ENCODE results near the gene KIF1B. TPM values are rescaled to one million over a fixed set of nuclear protein-coding genes. Genes with fewer than 3 reads are reported as not detected.
A peak's percentile ranks its signal among the peaks of the same experiment; 100 is the strongest.

The KIF1B gene
- total RNA-seq, 2 experiments from 2014 or later = 12.3 to 13.5 TPM

- H3K27me3 Mint-ChIP-seq = no peaks in the 10 kb centered on the region
- POLR2A ChIA-PET = no interaction called here
These were observed 127.7 kb downstream of the KIF1B start for GRCh38 chr1:10338047-10338446.

DNA sequence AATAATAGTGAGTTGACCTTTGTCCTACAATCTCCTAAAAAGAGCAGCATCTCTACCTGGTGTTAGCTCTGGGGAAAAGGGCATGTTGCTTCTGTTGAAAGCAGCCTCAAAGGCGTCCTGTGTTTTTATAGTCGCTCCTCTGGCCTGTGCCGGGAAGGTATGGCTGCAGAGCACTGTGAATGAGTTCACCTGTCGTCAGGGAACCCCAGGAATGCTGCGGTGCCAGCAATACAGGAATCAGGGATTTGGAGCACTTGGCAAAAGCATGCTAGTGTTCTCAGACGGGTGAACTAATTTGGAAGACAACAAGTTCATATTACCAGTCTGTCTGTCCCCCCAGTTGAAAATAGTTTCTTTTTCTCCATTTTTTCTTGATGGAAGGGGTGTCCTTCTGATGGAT is 128.2 kb downstream of the KIF1B start:
- intact Hi-C loops (cut with DNase I, micrococcal nuclease) = loop anchor here (1.0 to 5.0 kb wide), 5 partner anchors 90 to 461 kb away; partner anchors contain the start of gene KIF1B (in 2 of the 2)
- DNase-seq = no peak
- Mint-ChIP-seq H3K9me3 (ENCODE audit: low read depth) (no peaks in the 10 kb centered on the region), H3K4me1 (no peaks in the 10 kb centered on the region), H3K27ac (no peak overlapping the region), H3K27me3 (no peaks in the 10 kb centered on the region), H3K4me3 (no peak overlapping the region), H3K36me3 (ENCODE audit: low read depth) (peaks cover 20% of the 10 kb centered on the region)
- POLR2A ChIA-PET = no interaction called here
- CTCF ChIA-PET = interaction anchor here (1.3 to 1.6 kb wide), 4 partner anchors 17 to 129 kb away, joined by 3 to 7 read pairs (median 4); partner anchors contain the start of gene KIF1B
- no peak for ATAC-seq

More at GRCh38 chr1:10338047-10338446, 127.7 kb downstream of the KIF1B start:
- CTCF ChIA-PET = interaction anchor here (1.3 to 1.6 kb wide), 2 partner anchors 122 to 128 kb away, joined by 3 to 7 read pairs; partner anchors contain the start of gene KIF1B
- Mint-ChIP-seq H3K4me3 (no peak overlapping the region), H3K27ac (no peak overlapping the region), H3K9me3 (ENCODE audit: low read depth) (no peaks in the 10 kb centered on the region), H3K36me3 (ENCODE audit: low read depth) (peaks cover 18% of the 10 kb centered on the region), H3K4me1 (no peaks in the 10 kb centered on the region)
- DNase-seq (peak; percentile 69), ATAC-seq (peak; percentile 86)
- intact Hi-C loops (cut with DNase I, micrococcal nuclease) = loop anchor here (1.0 to 5.0 kb wide), 5 partner anchors 91 to 461 kb away; partner anchors contain the start of gene KIF1B (in 2 of the 2)

GRCh38 chr1:10339036-10339567 is 128.7 kb downstream of the KIF1B start:
- H3K4me1 Mint-ChIP-seq = no peaks in the 10 kb centered on the region
- no peak for DNase-seq
- H3K36me3 Mint-ChIP-seq (ENCODE audit: low read depth) = peaks cover 21% of the 10 kb centered on the region
- H3K4me3 Mint-ChIP-seq = no peak overlapping the region
- ChIA-PET CTCF (interaction anchor here (0.7 to 1.6 kb wide), 5 partner anchors 17 to 893 kb away, joined by 3 to 7 read pairs (median 3); partner anchors contain the start of gene KIF1B), POLR2A (interaction anchor here (0.6 kb wide), 1 partner anchor 14 kb away, joined by 4 read pairs; no protein-coding TSS in a partner anchor)
- no peaks in the 10 kb centered on the region for H3K9me3 Mint-ChIP-seq (ENCODE audit: low read depth)
- no peak for ATAC-seq
- H3K27ac Mint-ChIP-seq = no peak overlapping the region
- intact Hi-C loops (cut with DNase I, micrococcal nuclease) = loop anchor here (2.0 to 5.0 kb wide), 4 partner anchors 90 to 462 kb away; partner anchors contain the start of gene KIF1B (in 1 of the 2)
- H3K27me3 Mint-ChIP-seq = no peaks in the 10 kb centered on the region

DNA sequence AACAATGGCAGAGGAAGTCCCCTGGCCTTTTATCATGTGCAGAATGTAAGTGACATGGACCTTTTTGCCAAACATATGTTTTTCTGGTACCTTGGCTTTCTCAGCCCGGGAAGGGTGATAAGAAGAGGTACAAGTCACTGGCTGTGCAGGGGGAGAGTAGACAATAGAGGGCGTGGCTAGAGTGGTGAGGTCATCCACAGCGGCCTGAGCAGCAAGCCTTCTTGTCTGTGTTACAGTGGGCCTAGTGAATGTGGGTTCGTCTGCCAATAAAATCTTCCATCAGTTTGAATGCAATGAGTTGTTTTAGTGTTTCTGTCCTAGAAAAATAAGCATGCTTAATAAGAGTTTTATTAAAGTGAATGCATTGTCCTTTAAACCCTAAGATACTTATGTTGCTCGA is 129.4 kb downstream of the KIF1B start:
- ATAC-seq (no peak), DNase-seq (no peak)
- H3K4me1 Mint-ChIP-seq = no peaks in the 10 kb centered on the region
- no peak overlapping the region for H3K27ac Mint-ChIP-seq
- ChIA-PET CTCF (interaction anchor here (0.7 to 1.6 kb wide), 6 partner anchors 10 to 892 kb away, joined by 3 to 7 read pairs (median 4); partner anchors contain the start of gene KIF1B), POLR2A (interaction anchor here (0.6 kb wide), 1 partner anchor 13 kb away, joined by 4 read pairs; no protein-coding TSS in a partner anchor)
- no peaks in the 10 kb centered on the region for H3K9me3 Mint-ChIP-seq (ENCODE audit: low read depth)
- no peak overlapping the region for H3K4me3 Mint-ChIP-seq
- intact Hi-C loops (cut with DNase I, micrococcal nuclease) = loop anchor here (2.0 to 5.0 kb wide), 4 partner anchors 89 to 463 kb away; partner anchors contain the start of gene KIF1B (in 1 of the 2)
- no peaks in the 10 kb centered on the region for H3K27me3 Mint-ChIP-seq
- H3K36me3 Mint-ChIP-seq (ENCODE audit: low read depth) = peaks cover 21% of the 10 kb centered on the region

- H3K4me1 Mint-ChIP-seq = no peaks in the 10 kb centered on the region
These were observed 130.7 kb downstream of the KIF1B start for GRCh38 chr1:10340930-10341590.

GRCh38 chr1:10347109-10347508 is 136.7 kb downstream of the KIF1B start:
- ChIA-PET CTCF (no interaction called here), POLR2A (no interaction called here)
- Mint-ChIP-seq H3K4me1 (peaks cover 6% of the 10 kb centered on the region), H3K4me3 (no peak overlapping the region), H3K27me3 (no peaks in the 10 kb centered on the region), H3K27ac (no peak overlapping the region), H3K9me3 (ENCODE audit: low read depth) (no peaks in the 10 kb centered on the region), H3K36me3 (ENCODE audit: low read depth) (peaks cover 9% of the 10 kb centered on the region)
- DNase-seq (no peak), ATAC-seq (peak; percentile 30)
- intact Hi-C loops (cut with DNase I, micrococcal nuclease) = no loop called here

More at GRCh38 chr1:10340930-10341590, 130.7 kb downstream of the KIF1B start:
- no peaks in the 10 kb centered on the region for H3K27me3 Mint-ChIP-seq
- ATAC-seq (no peak), DNase-seq (no peak)
- intact Hi-C loops (cut with DNase I, micrococcal nuclease) = no loop called here
- peaks cover 21% of the 10 kb centered on the region for H3K36me3 Mint-ChIP-seq (ENCODE audit: low read depth)
- no peak overlapping the region for H3K4me3 Mint-ChIP-seq
- ChIA-PET POLR2A (no interaction called here), CTCF (interaction anchor here (0.6 to 1.6 kb wide), 4 partner anchors 11 to 132 kb away, joined by 3 to 6 read pairs (median 3); partner anchors contain the start of gene KIF1B)
- no peaks in the 10 kb centered on the region for H3K9me3 Mint-ChIP-seq (ENCODE audit: low read depth)
- no peak overlapping the region for H3K27ac Mint-ChIP-seq

DNA sequence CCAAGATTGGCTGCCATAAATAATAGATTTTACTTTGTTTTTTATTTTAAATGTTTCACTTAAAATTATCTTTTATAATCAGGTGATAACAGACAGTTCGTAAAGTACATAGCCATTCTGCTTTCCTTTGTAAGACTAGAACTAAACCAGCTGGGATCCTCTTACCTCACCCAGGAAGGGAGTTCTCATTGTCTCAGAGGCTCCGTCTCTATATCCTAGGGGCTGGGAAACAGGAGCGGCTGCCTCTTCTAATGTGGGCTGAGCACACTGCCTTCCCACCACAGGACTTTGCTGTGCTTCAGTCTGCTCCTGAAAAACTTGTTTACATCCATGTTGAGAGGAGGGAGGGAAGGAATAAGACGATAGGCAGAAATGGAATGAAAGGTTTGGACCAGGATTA is 142.9 kb downstream of the KIF1B start:
- CTCF ChIA-PET = no interaction called here
- Mint-ChIP-seq H3K4me3 (no peak overlapping the region), H3K4me1 (no peaks in the 10 kb centered on the region), H3K27ac (no peak overlapping the region), H3K9me3 (ENCODE audit: low read depth) (no peaks in the 10 kb centered on the region), H3K36me3 (ENCODE audit: low read depth) (peaks cover 3% of the 10 kb centered on the region), H3K27me3 (no peaks in the 10 kb centered on the region)
- POLR2A ChIA-PET = no interaction called here
- DNase-seq (no peak), ATAC-seq (no peak)
- intact Hi-C loops (cut with DNase I, micrococcal nuclease) = no loop called here

GRCh38 chr1:10353693-10354092 is 143.3 kb downstream of the KIF1B start:
- Mint-ChIP-seq H3K4me3 (no peak overlapping the region), H3K36me3 (ENCODE audit: low read depth) (peaks cover 2% of the 10 kb centered on the region), H3K4me1 (no peaks in the 10 kb centered on the region), H3K27ac (no peak overlapping the region), H3K27me3 (no peaks in the 10 kb centered on the region), H3K9me3 (ENCODE audit: low read depth) (no peaks in the 10 kb centered on the region)
- ATAC-seq (no peak), DNase-seq (no peak)
- CTCF ChIA-PET = no interaction called here
- POLR2A ChIA-PET = no interaction called here
- intact Hi-C loops (cut with DNase I, micrococcal nuclease) = no loop called here

GRCh38 chr1:10360045-10360444 is 149.7 kb downstream of the KIF1B start:
- CTCF ChIA-PET = interaction anchor here (0.6 kb wide), 1 partner anchor 75 kb away, joined by 3 read pairs; no protein-coding TSS in a partner anchor
- no peak for ATAC-seq
- Mint-ChIP-seq H3K36me3 (ENCODE audit: low read depth) (peaks cover 2% of the 10 kb centered on the region), H3K4me3 (no peak overlapping the region), H3K9me3 (ENCODE audit: low read depth) (no peaks in the 10 kb centered on the region), H3K27ac (no peak overlapping the region), H3K27me3 (no peaks in the 10 kb centered on the region), H3K4me1 (no peaks in the 10 kb centered on the region)
- intact Hi-C loops (cut with DNase I, micrococcal nuclease) = no loop called here
- POLR2A ChIA-PET = no interaction called here
- no peak for DNase-seq

DNA sequence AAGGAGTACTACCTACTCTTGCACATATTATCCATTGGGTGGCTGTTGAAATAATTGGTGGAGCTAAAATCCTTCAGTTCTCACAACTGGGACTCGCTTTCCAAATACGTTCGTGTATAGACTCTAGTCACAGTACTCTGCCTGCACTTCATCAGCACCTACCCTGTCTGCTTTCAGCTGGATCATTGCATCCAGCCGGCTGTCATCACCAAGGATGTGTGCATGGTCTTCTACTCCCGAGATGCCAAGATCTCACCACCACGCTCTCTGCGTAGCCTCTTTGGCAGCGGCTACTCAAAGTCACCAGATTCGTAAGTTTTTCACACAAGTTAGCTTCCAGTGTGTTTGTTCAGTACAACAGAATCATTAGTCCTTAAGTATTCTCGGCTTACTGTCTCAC is 151.1 kb downstream of the KIF1B start:
- ChIA-PET CTCF (no interaction called here), POLR2A (no interaction called here)
- Mint-ChIP-seq H3K27ac (no peak overlapping the region), H3K9me3 (ENCODE audit: low read depth) (no peaks in the 10 kb centered on the region), H3K4me3 (no peak overlapping the region), H3K4me1 (no peaks in the 10 kb centered on the region), H3K36me3 (ENCODE audit: low read depth) (peaks cover 2% of the 10 kb centered on the region), H3K27me3 (no peaks in the 10 kb centered on the region)
- ATAC-seq (no peak), DNase-seq (no peak)
- intact Hi-C loops (cut with DNase I, micrococcal nuclease) = no loop called here

- H3K9me3 Mint-ChIP-seq (ENCODE audit: low read depth) = no peaks in the 10 kb centered on the region
- intact Hi-C loops (cut with DNase I, micrococcal nuclease) = no loop called here
These were observed 157.8 kb downstream of the KIF1B start for GRCh38 chr1:10368194-10368593.

More at GRCh38 chr1:10368194-10368593, 157.8 kb downstream of the KIF1B start:
- Mint-ChIP-seq H3K27me3 (no peaks in the 10 kb centered on the region), H3K4me3 (no peak overlapping the region), H3K4me1 (no peaks in the 10 kb centered on the region), H3K27ac (no peak overlapping the region), H3K36me3 (ENCODE audit: low read depth) (peaks cover 2% of the 10 kb centered on the region)
- POLR2A ChIA-PET = no interaction called here
- DNase-seq = no peak
- ATAC-seq = no peak
- CTCF ChIA-PET = interaction anchor here (0.5 to 0.7 kb wide), 2 partner anchors 243 to 583 kb away, joined by 3 read pairs; no protein-coding TSS in a partner anchor
